GM12875 (cell line): ENCODE results near the gene CNDP1.

Experiments used
- H3K4me3 ChIP-seq: one replicate; pipeline ENCODE4 v1.5.1; 2011; ENCODE audit warnings: low read depth, low read length, control low read depth
- TF ChIP-seq, protein P1 (sequence below): IDR thresholded peaks from 2 replicates; pipeline ENCODE4 v1.5.1; 2011; ENCODE audit warnings: low read depth, mild to moderate bottlenecking, control low read depth, inconsistent platforms, low read length, moderate library complexity, borderline replicate concordance; ENCODE audit not compliant: insufficient read depth

Gene CNDP1

DNA sequence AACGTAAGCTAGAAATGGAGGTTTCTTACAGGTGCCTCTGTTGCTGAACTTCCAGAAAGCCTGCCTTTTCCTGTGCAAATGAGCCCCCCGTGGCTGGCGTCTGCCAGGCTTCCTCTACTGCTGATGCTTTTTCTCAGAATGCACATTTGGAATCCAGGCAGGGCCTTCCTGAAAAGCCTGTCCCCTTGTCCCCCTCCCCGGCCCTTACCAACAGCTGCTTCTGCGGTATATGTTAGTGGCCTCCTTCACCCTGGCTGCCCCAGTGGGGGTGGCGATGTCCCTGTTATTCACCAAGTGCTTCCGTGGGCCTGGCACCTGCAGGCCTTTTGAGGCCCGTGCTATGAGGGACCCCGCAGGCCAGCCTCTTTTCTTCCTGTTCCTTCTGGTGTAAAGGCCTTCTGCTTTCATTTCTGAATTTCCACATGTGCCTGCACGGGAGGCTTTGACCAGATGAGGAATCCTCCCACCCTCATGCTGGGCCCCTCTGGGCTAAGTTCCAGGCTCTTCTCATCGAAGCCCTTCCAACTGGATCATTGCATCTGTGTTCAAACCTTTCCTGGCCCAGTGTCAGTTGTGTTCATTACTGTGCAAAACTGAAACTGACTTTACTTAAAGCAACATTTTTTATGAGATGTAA lies 27.7 kb upstream of the CNDP1 start:
- TF ChIP-seq, protein P1, sequence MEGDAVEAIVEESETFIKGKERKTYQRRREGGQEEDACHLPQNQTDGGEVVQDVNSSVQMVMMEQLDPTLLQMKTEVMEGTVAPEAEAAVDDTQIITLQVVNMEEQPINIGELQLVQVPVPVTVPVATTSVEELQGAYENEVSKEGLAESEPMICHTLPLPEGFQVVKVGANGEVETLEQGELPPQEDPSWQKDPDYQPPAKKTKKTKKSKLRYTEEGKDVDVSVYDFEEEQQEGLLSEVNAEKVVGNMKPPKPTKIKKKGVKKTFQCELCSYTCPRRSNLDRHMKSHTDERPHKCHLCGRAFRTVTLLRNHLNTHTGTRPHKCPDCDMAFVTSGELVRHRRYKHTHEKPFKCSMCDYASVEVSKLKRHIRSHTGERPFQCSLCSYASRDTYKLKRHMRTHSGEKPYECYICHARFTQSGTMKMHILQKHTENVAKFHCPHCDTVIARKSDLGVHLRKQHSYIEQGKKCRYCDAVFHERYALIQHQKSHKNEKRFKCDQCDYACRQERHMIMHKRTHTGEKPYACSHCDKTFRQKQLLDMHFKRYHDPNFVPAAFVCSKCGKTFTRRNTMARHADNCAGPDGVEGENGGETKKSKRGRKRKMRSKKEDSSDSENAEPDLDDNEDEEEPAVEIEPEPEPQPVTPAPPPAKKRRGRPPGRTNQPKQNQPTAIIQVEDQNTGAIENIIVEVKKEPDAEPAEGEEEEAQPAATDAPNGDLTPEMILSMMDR = no peak
- no peak overlapping the region for H3K4me3 ChIP-seq

GRCh38 chr18:74507097-74507881 lies 27.0 kb upstream of the CNDP1 start:
- TF ChIP-seq, protein P1 = no peak
- H3K4me3 ChIP-seq = no peak overlapping the region

DNA sequence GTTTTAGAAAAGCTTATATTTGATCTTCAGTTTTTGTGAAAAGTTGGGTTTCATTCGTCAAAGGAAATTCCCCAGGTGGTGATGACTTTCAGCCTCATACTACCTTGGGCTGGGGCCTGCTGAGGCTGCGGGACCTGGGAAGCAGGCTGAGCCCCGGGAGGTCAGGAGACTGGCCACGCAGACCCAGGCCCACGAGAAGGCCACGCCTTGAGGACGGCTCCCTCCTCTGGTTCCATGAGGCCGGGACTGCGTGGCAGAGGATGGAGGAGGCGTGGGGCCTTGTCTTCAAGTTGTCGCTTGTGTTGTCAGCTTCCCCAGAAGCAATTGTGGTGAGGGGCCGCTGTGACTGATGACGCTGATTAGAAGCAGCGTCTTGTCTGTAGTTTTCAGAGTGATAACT lies 26.4 kb upstream of the CNDP1 start:
- TF ChIP-seq, protein P1 = no peak
- H3K4me3 ChIP-seq = no peak overlapping the region

DNA sequence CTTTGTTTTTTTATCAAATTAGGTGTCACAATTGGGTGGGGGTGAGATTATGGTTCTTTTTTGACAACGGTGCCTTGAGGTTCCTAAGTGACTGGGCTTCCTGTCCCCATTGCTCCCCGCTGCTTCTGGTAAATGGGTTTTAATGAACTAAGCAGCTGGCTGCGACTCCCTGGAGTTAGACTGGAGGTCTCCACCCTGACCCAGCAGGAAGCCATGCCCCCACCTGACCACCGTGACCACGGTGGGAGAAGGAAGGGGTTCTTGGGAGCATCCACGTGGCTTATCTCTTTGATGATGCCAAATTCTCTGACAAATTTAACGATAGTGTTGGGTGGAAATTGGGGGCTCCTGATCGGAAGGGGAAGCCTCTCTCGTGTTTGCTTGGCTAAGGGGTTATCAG lies 25.9 kb upstream of the CNDP1 start:
- TF ChIP-seq, protein P1 = no peak
- no peak overlapping the region for H3K4me3 ChIP-seq

- TF ChIP-seq, protein P1 = no peak
- H3K4me3 ChIP-seq = no peak overlapping the region
These were observed 25.5 kb upstream of the CNDP1 start for GRCh38 chr18:74508821-74509225.

DNA sequence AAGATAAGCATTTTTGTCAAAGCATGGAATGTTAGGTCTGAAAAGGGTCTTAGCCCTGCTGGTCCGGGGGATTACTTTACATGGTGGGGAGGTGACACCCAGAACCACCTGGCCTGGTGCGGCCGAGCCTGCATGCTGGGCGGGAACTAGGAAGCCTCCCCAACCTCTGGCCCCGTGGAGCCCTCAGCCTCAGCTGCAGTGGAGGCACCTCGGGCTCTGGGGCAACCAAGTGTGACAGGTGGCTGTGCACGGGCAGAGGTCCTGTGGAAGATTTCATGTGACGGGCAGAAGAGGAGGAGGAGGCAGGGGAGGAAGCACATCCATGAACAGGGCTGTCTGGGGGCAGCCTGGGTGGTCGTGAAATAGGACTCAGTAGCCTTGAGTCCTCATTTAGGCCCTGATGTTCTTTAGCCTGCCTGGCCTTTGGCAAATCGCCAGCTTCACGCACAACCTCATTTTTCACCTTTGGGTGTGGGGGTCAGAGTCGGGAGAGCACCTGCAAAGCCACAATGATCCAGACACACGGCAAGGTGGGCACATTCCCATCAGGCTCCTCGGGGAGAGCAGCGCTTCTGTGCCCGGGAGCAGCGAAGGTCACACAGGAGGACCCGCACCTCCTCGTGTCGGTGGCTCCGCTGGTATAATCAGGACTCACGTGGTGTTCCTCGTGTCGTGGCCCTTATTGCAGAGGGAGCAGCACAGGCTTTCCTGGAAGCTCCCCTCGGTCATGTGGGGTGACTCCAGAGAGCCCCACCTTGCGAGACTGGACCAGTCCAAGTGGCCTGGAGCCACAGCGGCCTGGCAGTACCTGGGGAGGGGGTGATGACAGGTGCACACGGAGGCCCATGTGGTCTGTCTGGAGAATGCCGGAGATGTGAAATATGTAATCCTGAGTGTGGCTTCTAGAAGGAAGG lies 24.2 kb upstream of the CNDP1 start:
- TF ChIP-seq, protein P1 = no peak
- no peak overlapping the region for H3K4me3 ChIP-seq
